GM12872 (cell line): Measurements from ENCODE around the gene SELENON.

ENCODE experiments used
- CTCF ChIP-seq: IDR thresholded peaks from 3 replicates; pipeline ENCODE4 v1.5.1; 2011; ENCODE audit warnings: low read depth, mild to moderate bottlenecking, low read length, moderate library complexity; ENCODE audit not compliant: insufficient read depth

SELENON gene

GRCh38 chr1:25796811-25797458 lies 3.1 kb upstream of the SELENON start:
- TF ChIP-seq CTCF, result peak; percentile 82

- peak; percentile 59 for TF ChIP-seq CTCF
Observed at GRCh38 chr1:25797939-25798338, 2.1 kb upstream of the SELENON start.

GRCh38 chr1:25798666-25799351 lies 1.2 kb upstream of the SELENON start:
- no peak for TF ChIP-seq CTCF

GRCh38 chr1:25799352-25799934 lies 550 bp upstream of the SELENON start:
- TF ChIP-seq CTCF, result no peak

- no peak for TF ChIP-seq CTCF
Observed at GRCh38 chr1:25800703-25801377, 847 bp downstream of the SELENON start.

GRCh38 chr1:25802915-25803314 lies 2.9 kb downstream of the SELENON start:
- TF ChIP-seq CTCF, result no peak

- TF ChIP-seq CTCF, result no peak
Observed at GRCh38 chr1:25803368-25803767, 3.4 kb downstream of the SELENON start.
